Esophagus muscularis mucosa (tissue), 4 donors: ENCODE data around the gene PRKAG2. TPM values are rescaled to one million over a fixed set of nuclear protein-coding genes. Genes with fewer than 3 reads are reported as not detected.

ENCODE experiments used
- DNase-seq: peaks from one replicate; pipeline ENCODE4 v3.0.0-alpha.2; 2017; ENCODE audit errors: extremely low spot score
- H3K27ac ChIP-seq, 4 donors: fragments of 200-600 bp; sonication (generic); replicated peaks in 1 of 4; 1 replicate in 3 of 4; 2 replicates in 1 of 4; pipeline ENCODE4 v1.5.1; 2016 to 2019; ENCODE audit warnings: mild to moderate bottlenecking in 1 of 4
- H3K27me3 ChIP-seq, 4 donors: fragments of 200-600 bp; sonication (generic); one replicate each; pipeline versions ENCODE4 v1.5.1 to v1.6.0; 2016 to 2019
- H3K36me3 ChIP-seq, 4 donors: fragments of 200-600 bp; sonication (generic); one replicate each; pipeline ENCODE4 v1.5.1; 2016 to 2019
- H3K4me1 ChIP-seq, 4 donors: fragments of 200-600 bp; sonication (generic); one replicate each; pipeline ENCODE4 v1.5.1; 2016 to 2019
- H3K4me3 ChIP-seq, 4 donors: fragments of 200-600 bp; sonication (generic); 1 replicate in 2 of 4; 2 replicates in 2 of 4; pipeline ENCODE4 v1.5.1; 2016 to 2019; ENCODE audit warnings: mild to moderate bottlenecking in 4 of 4, moderate library complexity in 1 of 4
- H3K9me3 ChIP-seq, 4 donors: fragments of 200-600 bp; sonication (generic); 1 replicate in 3 of 4; 2 replicates in 1 of 4; pipeline ENCODE4 v1.5.1; 2016 to 2019
- CTCF ChIP-seq, 3 experiments: fragments of 200-600 bp in 2 of 3; fragments of 450-650 bp in 1 of 3; sonication (generic) in 2 of 3; IDR thresholded peaks; one replicate each; pipeline ENCODE4 v1.5.1; 2017 to 2019; ENCODE audit warnings: antibody characterized with exemption in 3 of 3, mild to moderate bottlenecking in 2 of 3, moderate library complexity in 1 of 3
- EP300 ChIP-seq: sonication (generic); formaldehyde crosslinking; IDR thresholded peaks from one replicate; pipeline ENCODE4 v1.6.1; 2017; ENCODE audit warnings: antibody characterized with exemption
- POLR2A ChIP-seq: fragments of 450-650 bp; IDR thresholded peaks from one replicate; pipeline ENCODE4 v1.6.1; 2017; ENCODE audit warnings: antibody characterized with exemption, moderate library complexity, mild to moderate bottlenecking, low read depth
- POLR2AphosphoS5 ChIP-seq, 2 donors: sonication (generic); formaldehyde crosslinking; IDR thresholded peaks; one replicate each; pipeline ENCODE4 v1.6.1; 2017; ENCODE audit warnings: antibody characterized with exemption in 2 of 2
- WGBS: methylation state at CpG from one replicate; pipeline ENCODE4 v1.1.5; 2018; 5-methylcytosine and 5-hydroxymethylcytosine counted together
- intact Hi-C: fragments of 100-400 bp; cut with DNase I; formaldehyde crosslinking; loops from one replicate; pipeline ENCODE4 v1.15.1; 2023
- total RNA-seq, 4 donors: library from RNA; depleted of rRNA; stranded (reverse); fragments of >200 nt; gene quantifications; one replicate each; pipeline versions ENCODE4 v1.1.0 to v1.2.1, GENCODE V29; 2016

PRKAG2 gene
- total RNA-seq, 4 donors from 2014 or later, result 51.3 to 97.2 (median 77.5) TPM

- no peak for TF ChIP-seq CTCF (IDR thresholded peaks at IDR 0.05)
- no peak for TF ChIP-seq POLR2A
- no peak for TF ChIP-seq POLR2AphosphoS5 (IDR thresholded peaks at IDR 0.05)
- TF ChIP-seq EP300, result no peak
- intact Hi-C loops, result no loop called here
- Histone ChIP-seq H3K9me3 (no peaks in the 10 kb centered on the region), H3K4me1 (peaks cover 0 to 18% (median 2%) of the 10 kb centered on the region in 4 donors), H3K27me3 (no peaks in the 10 kb centered on the region), H3K36me3 (peaks cover 0 to 1% (median 0%) of the 10 kb centered on the region in 4 donors), H3K27ac (no peak overlapping the region), H3K4me3 (no peak overlapping the region)
- WGBS, result 80% methylated on average over 10 of the region's 18 CpGs
- no peak for DNase-seq
Observed at GRCh38 chr7:151853896-151854719, 22.8 kb downstream of the PRKAG2 start.

DNA sequence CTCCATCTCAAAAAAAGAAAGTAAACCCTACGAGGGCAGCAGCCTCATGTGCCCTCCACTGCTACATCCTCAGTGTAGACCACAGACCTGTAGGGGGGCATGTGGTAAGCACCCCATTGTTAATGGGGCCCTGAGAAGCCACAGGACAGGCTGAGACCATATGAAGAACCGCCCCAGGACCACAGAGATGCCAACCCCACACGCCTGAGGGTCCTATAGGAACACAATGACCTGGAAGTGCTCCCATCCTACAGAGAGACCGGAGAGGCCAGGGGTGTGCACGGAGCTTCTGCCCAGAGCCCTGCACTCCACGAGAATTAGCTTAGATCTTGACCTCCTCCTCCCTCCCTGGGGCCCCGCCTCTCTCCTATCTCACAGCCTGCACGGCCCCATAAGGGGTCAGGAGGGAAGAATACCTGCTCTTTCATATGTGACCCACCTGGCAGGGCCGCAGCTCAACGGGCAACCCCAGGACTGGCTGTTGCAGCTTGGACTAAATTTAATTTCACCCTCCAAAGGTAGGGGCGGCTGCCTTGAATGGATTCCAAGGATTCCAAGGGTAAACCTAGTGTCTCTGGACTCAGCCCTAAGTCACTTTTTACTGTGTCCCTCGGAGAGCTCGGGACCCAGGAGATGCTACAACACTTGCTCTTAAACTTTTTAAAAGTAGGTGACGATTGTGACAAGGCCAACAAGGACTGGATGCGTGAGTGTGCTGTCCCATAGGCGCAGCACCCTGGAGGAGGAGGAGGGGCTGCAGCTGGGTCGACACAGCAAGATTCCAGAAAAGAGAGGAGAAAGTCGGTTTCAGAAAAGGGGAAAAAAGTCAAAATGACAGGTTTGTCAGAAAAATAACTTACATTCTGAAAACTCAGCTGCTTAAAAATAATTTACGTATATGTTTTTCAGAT is 24.2 kb downstream of the PRKAG2 start:
- no peak for TF ChIP-seq CTCF (IDR thresholded peaks at IDR 0.05)
- TF ChIP-seq POLR2AphosphoS5 (IDR thresholded peaks at IDR 0.05), result no peak
- no peak for TF ChIP-seq EP300
- TF ChIP-seq POLR2A, result no peak
- peaks cover 0 to 18% (median 2%) of the 10 kb centered on the region in 4 donors for H3K4me1 ChIP-seq
- intact Hi-C loops, result no loop called here
- H3K27me3 ChIP-seq, result no peaks in the 10 kb centered on the region
- WGBS, result 87% methylated on average over 19 of the region's 19 CpGs
- no peak overlapping the region for H3K27ac ChIP-seq
- no peaks in the 10 kb centered on the region for H3K36me3 ChIP-seq
- H3K9me3 ChIP-seq, result no peaks in the 10 kb centered on the region
- DNase-seq, result no peak
- no peak overlapping the region for H3K4me3 ChIP-seq

DNA sequence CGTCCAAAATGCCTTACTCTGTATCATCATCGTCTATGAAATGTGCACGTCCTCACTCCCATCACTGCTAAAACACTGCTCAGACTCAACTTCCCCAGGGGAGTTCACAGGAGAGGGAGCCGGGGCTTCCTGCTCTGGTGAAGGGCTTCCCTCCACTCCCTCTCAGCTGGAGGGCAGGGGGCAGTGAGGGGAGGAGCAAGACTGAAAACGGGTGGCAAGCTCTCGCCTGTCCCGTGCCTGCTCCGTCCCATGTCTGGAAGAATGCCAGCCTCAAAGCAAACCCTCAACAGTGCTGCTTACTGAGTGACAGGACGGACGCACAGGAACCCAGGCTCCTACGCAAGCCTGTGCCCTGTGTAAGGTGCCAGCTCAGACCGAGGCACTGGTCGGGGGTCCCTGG is 25.1 kb downstream of the PRKAG2 start:
- Histone ChIP-seq H3K4me3 (peak overlapping the region in 2 of 4 donors; percentile 14 to 18), H3K27ac (peak overlapping the region in 3 of 4 donors; percentile 18 to 33 (median 30)), H3K36me3 (no peaks in the 10 kb centered on the region), H3K27me3 (no peaks in the 10 kb centered on the region), H3K4me1 (peaks cover 0 to 18% (median 2%) of the 10 kb centered on the region in 4 donors), H3K9me3 (no peaks in the 10 kb centered on the region)
- DNase-seq, result no peak
- TF ChIP-seq POLR2AphosphoS5 (IDR thresholded peaks at IDR 0.05), result no peak
- no peak for TF ChIP-seq EP300
- TF ChIP-seq CTCF (IDR thresholded peaks at IDR 0.05), result no peak
- no peak for TF ChIP-seq POLR2A
- intact Hi-C loops, result no loop called here
- 60% methylated on average over 12 of the region's 13 CpGs for WGBS

DNA sequence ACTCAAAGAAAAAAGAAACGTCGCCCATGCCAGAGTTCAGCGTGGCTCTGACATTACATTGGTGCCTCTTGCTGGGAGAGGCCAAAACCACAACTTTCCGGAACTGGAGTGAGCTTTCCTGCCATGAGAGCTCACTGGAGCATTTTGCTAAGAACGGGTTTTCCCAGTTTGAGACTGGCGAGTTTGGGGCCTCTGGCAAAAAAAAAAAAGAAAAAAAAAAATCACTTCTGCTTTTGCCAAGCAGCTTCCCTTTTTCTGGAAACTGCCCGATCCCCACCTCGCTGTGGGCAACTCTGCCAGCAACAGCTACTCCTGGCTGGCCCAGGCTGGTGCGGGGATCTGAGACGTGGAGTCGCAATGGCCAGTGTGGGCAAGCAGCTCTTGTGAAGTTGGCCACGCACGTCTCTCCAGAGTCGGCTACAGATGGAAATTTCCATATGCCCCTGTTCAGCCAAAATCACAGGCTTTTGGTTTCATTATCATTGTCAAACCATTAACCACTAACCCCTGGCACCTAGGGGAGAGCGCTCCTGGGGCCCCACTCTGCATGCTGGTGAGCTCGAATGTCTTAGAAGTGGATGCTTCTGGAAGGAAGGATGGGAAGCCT is 25.7 kb downstream of the PRKAG2 start:
- Histone ChIP-seq H3K4me1 (peaks cover 0 to 18% (median 2%) of the 10 kb centered on the region in 4 donors), H3K27ac (peak overlapping the region in 3 of 4 donors; percentile 18 to 33 (median 30)), H3K36me3 (no peaks in the 10 kb centered on the region), H3K4me3 (peak overlapping the region in 2 of 4 donors; percentile 14 to 18), H3K27me3 (no peaks in the 10 kb centered on the region), H3K9me3 (no peaks in the 10 kb centered on the region)
- DNase-seq, result no peak
- WGBS, result 74% methylated on average over 16 of the region's 16 CpGs
- TF ChIP-seq CTCF (IDR thresholded peaks at IDR 0.05), result no peak
- TF ChIP-seq POLR2A, result no peak
- no peak for TF ChIP-seq POLR2AphosphoS5 (IDR thresholded peaks at IDR 0.05)
- no peak for TF ChIP-seq EP300
- intact Hi-C loops, result no loop called here
